ENCODE measurements around the gene PTPRCAP.
"Not testable (repeated sequence)": the region's sequence is repeated elsewhere in the genome, so short reads cannot be mapped to it uniquely, and the experiment has no call there.

The PTPRCAP gene, protein sequence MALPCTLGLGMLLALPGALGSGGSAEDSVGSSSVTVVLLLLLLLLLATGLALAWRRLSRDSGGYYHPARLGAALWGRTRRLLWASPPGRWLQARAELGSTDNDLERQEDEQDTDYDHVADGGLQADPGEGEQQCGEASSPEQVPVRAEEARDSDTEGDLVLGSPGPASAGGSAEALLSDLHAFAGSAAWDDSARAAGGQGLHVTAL

DNA sequence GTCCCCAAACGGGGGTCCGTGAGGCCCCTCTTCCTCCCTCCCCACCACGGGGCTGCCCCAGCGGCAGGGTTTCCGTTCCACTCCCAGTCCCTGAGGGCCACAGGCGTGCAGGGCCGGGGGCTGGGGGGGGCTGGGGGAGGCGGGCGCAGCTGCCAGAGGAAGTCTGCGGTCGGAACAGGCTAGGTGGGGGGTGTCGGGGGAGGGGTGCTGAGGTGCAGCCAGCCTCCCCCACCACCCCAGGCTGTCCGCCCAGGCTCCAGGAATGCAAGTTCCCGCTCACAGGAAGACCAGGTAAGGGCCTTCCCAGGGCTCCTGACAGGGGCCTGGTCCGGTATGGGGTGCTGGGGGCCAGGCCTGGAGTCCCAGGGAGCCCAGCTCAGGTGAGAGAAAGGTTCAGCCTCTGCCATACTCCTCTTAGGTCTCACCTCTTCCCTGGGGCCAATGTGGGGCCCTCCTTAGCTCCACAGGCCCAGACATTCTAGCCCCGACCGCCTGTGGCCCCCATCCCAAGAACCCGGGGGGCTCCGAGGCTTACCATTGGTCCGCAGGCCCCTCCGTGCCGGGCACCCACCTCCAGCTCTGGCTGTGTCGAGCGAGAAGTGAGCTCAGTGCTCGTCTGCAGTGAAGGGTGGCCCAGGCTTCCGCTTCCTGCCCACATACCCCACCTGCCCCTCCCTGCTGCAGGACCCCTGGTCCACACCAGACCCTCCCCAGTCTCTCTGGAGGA is at the start of gene PTPRCAP:
Gene PTPRCAP, minus strand, starts transcription at position 601 of the 727 bp plus-strand sequence. Its CDS starts 63 bp downstream, at position 538.
- DNase-seq, result no peak

DNA sequence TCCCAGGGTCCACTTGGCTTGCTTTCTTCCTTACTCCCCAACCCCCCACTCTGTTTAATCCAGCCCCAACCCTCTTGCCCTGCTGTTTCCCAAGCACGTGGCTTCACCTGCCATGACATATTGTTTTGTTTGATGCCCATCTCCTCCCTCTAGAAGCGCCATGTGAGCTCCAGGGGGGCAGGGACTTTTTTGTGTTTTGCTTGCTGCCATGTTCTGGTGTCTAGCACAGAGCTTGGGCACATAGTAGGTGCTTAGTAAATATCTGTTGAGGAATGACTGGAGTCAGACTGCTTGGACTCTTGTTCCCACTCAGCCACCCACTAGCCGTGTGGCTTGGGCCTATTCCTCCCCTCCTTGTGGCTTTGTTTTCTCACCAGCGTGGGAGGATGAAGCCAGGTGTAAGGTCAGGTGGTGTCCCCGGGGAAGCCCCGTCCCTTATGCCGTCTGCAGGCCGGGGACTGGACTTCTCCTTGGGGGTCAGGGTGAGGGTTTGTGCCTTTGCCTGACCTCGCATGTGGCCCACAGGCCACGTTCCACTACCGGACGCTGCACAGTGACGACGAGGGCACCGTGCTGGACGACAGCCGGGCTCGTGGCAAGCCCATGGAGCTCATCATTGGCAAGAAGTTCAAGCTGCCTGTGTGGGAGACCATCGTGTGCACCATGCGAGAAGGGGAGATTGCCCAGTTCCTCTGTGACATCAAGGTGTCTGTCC is 49.2 kb upstream of the PTPRCAP start:
- DNase-seq, result no peak

DNA sequence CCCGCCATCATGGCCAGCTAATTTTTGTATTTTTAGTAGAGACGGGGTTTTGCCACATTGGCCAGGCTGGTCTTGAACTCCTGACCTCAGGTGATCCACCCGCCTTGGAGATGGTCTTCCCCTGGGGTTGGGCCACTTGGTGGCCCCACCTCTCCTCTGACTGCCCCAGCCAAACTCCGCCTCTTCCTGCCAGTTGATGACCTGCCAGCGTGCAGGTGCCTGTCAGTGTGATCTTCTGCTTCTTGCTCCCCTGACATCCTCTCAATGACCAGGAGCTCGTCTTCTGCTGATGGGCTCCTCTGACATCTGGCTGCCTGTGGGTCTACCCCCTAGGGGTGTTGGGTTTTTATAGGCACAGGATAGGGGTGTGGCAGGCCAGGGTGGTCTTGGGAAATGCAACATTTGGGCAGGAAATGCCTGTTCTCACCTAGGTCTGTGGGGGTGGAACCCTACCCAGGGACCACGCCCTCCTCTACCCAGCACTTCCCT is 48.4 kb upstream of the PTPRCAP start:
- DNase-seq, result not testable (repeated sequence)

DNA sequence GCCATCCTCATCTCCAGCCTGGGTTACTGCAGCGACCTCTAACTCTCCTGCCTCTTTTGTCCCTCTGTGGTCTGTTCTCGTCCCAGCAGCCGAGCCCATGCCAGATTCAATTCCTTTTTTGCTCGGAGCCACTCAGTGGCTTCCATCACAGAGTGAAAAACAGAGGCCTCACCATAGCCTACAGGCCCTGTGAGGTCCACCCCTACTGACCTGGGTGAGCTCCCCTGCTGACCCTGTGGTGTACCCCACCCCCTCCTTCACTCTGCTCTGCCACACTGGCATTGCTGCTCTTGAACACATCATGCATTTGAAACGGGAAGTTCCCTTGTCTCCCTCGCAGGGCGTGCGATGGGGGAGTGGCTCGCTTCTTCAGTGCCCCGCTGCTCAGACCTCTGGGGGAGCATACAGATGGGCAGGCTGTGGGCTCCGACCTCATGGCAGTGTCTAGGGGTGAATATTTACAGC is 47.4 kb upstream of the PTPRCAP start:
- DNase-seq, result no peak

DNA sequence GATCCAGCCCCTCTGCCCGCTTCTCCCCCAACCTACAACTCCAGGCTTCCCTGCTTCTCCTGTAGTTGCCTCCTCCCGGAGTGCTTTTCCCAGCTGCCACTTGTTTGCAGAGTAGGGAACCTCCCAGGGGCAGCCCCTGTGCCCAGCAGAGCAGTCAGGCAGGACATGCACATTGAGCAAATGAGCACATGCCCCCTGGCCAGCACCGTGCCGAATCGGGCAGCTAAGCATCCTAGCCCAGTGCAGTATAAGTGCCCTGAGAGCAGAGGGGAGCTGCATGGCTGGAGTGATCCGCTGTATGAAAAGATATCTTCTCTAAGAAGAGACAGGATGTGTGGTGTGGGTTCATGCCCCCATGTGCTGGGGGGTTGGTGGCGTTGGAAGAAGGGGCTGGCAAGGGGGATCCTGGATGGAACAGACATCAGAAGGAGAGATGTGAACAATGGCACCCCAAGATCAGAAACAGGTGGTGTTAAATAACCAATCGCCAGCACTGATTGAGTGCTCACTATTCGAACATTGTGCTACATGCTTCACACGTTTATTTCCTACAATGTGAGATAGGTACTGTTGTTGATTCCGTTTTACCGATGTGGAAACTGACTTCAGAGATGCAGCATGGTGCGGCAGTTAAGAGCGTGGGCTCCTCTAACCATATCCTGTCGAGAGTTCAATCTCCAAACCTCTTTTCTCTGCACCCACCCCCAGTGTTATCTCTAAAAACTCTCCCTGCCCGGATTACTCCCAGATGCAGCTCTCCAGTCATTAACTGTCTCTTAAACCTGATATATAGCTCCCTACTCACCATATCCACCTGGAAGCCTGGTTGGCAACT is 46.6 kb upstream of the PTPRCAP start:
- DNase-seq, result no peak

DNA sequence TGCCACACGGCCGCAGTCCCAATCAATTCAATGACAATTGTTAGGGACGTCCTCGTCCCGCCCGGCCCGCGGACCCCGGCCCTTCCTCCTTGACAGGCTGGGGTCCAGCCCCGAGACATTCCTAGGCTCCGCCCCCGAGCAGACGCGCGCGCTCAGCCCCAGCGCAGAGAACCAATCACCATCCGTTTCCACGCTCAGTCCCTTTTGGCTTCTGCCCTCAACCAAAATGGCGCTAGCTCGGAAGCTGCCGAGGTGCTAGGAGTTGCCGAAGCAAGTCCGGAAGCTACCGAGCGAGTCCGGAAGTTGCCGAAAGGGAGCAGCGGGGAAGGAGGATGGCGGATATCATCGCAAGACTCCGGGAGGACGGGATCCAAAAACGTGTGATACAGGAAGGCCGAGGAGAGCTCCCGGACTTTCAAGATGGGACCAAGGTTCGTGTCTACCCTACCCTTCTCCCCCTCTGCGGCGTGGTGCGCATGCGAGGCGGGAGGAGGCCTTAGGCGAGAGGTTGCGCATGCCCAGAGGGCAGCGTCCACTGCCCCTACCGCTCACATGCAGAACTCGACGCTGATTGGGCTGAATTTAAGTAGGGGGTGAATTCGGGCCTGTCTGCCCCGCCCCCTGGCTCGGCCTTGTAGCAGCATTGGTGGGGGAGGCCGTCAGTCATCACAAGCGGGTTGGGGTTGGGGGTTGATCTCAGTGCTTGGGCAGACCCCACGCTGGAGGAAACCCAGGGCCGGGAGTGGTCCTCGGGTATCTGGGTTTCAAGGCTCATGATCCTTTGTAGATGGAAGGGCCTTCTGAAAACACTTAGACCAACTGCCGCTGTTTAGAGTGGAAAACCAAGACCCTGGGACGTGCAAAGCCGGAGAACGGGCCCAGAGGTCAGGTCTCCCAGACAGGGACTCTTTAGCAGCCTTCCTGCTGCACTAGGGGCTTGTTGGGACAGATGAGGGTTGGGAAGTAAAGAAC is 45.6 kb upstream of the PTPRCAP start, which contains the start of gene AIP:
Gene AIP, plus strand, starts transcription at position 200 of the 972 bp plus-strand sequence. Its CDS starts 133 bp downstream, at position 333.
- DNase-seq, result peak; percentile 72

DNA sequence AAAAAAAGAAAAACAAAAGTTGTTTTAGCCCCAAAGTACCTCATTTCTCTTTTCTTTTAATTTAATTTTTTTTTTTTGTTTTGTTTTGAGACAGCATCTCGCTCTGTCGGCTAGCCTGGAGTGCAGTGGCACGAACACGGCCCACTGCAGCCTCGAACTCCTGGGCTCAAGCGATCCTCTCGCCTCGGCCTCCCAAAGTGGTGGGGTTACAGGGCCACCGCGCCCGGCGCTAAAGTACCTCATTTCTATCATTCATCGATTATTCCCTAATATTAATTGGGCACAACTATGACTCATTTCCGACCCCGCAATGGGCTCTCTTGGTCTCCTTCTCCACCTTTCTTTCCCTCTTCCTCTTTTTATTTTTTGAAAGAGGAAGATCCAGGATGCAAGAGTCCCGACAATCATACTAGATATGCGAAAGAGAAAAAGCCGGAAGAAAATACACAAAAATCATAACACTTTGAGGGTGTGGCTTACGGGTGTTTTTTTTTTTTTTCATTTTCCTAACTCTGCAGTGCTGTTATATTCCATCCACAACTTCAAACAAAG is 44.9 kb upstream of the PTPRCAP start:
- DNase-seq, result no peak

DNA sequence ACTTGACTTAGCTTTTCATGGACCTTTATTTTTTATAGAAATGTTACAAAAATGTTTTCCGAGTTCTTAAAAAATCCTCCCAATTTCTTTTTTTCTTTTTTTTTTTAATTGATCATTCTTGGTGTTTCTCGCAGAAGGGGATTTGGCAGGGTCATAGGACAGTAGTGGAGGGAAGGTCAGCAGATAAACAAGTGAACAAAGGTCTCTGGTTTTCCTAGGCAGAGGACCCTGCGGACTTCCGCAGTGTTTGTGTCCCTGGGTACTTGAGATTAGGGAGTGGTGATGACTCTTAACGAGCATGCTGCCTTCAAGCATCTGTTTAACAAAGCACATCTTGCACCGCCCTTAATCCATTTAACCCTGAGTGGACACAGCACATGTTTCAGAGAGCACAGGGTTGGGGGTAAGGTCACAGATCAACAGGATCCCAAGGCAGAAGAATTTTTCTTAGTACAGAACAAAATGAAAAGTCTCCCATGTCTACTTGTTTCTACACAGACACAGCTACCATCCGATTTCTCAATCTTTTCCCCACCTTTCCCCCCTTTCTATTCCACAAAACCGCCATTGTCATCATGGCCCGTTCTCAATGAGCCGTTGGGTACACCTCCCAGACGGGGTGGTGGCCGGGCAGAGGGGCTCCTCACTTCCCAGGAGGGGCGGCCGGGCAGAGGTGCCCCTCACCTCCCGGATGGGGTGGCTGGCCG is 40.0 kb upstream of the PTPRCAP start:
- DNase-seq, result not testable (repeated sequence)

DNA sequence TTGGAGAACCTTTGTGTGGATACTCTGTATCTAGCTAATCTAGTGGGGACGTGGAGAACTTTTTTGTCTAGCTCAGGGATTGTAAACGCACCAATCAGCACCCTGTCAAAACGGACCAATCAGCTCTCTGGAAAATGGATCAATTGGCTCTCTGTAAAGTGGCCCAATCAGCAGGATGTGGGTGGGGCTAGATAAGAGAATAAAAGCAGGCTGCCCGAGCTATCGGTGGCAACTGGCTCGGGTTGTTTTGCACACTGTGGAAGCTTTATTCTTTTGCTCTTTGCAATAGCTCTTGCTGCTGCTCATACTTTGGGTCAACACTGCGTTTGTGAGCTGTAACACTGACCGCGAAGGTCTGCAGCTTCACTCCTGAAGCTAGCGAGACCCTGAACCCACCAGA is 39.2 kb upstream of the PTPRCAP start:
- DNase-seq, result not testable (repeated sequence)

DNA sequence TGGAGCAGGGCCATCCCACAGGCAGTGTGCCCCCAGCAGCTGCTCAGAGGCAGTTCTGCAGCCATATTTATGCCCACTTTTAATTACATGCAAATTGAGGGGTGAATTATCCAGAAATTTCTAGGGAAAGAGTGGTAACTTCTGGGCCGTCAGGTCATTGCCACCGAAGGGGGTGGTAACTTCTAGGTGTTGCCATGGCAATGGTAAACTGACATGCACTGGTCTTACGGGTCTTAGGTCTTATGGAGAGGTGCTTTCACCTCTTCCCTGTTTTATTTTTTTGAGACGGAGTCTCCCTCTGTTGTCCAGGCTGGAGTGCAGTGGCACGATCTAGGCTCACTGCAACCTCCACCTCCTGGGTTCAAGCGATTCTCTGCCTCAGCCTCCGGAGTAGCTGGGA is 35.4 kb upstream of the PTPRCAP start:
- DNase-seq, result no peak

DNA sequence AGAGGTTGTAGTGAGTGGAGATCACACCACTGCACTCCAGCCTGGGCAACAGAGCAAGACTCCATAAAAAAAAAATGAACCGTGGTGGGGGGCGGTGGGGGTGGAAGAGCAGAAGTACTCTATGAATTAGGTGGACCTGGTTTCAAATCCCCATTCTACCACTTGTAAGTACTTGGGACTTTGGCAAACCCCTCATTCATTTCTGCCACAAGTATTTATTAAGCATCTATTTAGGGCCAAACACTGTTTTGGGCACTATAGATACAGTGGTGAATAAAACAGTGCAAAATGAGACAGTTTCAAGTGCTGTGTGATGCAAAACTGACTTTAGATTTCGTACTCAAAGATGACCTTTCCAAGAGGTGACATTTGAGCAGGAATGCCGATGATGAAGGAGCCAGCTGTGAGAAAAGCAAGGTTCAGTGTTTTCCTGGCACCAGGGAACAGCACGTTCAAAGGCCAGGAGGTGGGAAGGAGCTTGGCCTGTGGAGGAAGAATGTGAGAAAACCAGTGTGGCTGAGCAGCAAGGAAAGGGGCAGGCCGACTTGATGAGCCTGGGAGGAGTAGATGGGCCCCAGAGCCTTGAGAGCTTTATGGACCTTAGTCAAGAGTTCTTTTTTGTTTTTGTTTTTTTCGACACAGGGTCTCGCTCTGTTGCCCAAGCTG is 33.0 kb upstream of the PTPRCAP start:
- no peak for DNase-seq

DNA sequence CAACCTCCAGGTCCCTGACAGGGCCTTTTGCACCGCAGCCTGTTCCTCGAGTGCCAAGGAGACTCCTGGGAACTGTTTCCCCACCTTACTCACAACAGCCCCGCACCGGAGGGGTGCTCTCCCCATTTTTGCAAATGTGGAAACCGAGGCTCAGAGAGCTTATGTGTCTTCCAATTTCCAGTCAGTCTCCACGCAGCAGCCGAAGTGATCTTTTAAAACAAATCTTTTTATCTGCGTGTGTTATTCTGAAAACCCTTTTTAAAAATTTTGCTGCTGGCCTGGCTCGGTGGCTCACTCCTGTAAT is 32.0 kb upstream of the PTPRCAP start:
- DNase-seq, result no peak

DNA sequence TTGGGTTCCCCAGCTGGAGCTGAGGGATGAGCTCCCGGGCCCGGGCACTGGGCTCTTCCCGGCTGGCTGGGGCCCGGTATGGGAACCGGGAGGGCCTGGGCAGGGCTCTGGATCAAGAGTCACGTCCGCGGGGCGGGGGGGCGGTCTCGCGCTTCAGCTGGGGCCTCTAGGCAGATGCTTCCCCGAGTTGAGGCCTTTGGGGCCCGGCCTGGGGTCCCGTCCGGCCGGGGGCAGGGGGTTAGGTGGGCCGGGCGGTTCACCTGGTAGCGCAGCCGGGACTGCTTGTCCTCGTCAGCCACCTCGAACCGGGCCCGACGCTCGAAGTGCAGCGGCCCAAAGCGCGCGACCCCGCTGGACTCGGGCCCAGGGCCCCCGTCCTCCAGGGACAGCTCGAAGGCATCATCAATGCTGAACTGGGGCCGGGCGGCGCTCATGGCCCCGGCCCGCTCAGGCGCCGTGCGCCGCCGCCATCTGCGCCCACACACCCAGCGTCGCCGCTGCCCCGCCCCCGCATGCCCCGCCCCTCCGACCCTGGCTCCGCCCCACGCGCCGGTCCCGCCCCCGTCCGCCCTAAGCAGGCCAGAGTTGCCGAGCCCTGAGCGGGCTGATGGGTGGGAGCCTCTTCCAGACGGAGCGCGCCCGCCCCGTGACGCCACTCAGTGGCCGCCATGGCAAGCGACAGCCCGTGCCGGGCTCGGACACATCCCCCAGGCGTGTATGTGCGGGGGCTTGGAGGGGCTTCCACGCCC is 31.5 kb upstream of the PTPRCAP start, which contains the start of gene TMEM134:
Gene TMEM134, minus strand, starts transcription at position 493 of the 749 bp plus-strand sequence. Its CDS starts 59 bp downstream, at position 434.
- no peak for DNase-seq

DNA sequence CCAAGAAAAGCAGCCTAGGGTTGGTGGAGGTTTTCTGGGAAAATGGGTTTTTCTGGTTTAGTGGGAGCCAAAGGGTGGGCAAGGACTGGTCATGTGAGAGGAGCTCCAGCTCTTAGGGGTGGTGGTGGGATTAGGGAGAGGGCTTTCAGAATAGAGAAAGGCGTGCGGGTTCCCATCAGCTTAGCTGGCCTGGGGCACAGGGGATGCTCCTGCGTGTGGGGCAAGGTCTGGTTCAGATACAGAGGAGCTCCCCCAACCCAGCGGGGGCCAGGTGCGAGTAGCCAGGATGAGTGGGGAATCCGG is 30.9 kb upstream of the PTPRCAP start:
- DNase-seq, result no peak

DNA sequence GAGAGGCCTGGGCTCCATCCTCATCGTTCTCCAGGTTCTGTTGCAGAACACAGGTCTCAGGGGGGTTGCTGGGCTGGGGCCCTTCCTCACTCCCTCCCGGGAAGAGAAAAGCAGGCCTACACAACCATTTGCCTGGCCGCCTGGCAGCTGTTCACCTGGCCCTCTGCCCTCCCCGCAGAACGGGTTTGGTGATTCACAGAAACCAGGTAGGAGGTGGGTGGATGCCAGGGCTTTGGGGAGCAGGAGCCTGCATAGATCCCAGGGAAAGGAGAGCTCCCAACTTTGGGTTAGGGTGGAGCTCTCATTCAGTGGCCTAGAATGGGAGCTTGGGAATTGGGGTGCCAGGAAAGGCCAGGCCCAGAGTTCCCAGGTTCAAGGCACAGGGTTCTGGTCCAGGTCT is 30.6 kb upstream of the PTPRCAP start:
- no peak for DNase-seq

DNA sequence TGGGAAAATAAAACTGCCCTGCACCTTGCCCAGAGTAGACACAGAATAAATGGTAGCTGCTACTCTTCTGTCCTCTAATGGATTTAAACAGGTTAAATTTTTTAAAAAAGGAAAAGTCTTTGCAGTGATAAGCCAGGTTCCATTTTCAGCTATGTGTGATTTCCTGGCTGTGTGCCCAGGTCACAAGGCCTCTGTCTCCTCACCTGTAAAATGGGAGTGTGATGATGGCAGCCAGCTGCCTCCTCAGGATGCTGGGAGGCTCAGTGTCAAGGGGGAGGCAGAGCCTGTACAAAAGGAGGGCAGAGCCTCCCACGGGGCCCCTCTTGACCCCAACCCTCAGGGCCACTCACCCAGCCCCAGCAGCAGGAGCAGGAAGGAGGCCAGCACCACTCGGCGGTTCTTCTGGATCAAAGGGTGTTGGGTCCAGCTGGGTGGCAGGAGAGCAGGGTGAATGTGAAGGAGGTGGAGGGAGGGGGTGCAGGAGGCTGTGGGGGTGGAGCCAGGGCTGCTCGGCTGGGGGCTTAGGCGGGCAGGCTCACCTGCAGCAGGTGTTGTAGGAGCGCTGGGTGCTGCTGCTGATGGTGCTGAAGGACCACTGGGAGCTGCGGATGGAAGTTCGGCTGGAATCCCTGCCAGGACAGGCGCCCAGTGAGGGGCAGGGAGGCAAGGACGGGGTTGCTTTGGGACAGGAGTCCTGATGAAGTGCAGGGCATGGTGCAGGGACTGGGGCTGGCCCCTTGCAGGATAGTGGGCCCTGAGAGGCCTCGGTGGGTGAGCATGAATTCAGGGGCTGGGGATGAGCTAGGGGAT is 29.7 kb upstream of the PTPRCAP start:
- DNase-seq, result no peak

DNA sequence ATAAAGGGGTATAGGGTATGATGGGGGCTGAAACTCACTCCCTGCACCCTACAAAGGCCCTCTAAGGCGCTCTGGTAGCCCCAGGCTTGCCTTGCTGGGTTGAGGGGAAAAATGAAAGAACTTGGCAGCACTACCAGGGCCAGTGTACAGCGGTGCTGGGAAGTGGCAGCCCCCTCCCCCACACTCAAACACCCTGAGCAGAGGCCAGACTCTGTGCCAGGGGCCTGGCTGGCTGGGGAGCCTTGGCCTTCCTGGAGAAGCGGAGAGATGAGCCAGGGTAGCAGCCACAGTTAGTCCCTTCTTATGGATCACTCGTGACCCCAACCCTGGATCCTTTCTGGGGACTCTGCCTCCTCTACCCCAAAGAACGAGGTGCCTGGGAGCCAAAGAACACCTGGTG is 28.9 kb upstream of the PTPRCAP start:
- DNase-seq, result no peak

DNA sequence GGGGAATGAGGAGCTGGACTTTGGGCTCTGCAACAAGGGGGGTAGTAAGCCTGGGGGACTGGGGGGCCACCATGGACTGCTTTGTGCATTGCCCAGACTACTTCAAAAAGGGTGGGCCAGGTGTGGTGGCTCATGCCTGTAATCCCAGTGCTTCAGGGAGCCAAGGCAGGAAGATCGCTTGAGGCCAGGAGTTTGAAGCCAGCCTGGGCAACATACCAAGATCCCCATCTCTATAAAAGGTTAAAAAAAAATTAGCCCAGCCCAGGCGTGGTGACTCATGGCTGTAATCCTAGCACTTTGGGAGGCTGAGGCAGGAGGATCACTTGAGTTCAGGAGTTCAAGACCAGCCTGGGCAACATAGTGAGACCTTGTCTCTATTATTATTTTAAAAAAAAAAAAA is 28.0 kb upstream of the PTPRCAP start:
- DNase-seq, result not testable (repeated sequence)

DNA sequence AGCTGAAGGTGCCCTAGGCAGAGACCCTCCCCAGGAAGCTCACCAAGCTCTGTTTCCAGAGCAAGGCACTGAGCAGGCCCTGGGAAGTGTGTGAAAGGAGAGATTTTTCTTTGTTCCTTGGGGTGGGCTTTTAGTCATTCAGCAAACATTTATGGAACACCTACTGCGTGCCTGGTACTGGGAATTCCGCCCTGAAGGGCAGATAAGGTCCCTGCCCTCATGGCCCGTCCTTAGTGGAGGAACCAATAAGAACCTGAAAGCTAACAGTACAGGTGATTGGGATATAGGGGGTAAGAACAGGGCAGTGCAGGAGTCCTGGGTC is 27.7 kb upstream of the PTPRCAP start:
- DNase-seq, result no peak

Data from NCI-H524 treated with DMSO at 0.1 percent for 48 hours (cell line).